Stimulated activated CD8-positive, alpha-beta memory T cell treated with anti-CD3 and anti-CD28 coated beads, Interleukin-15, amount 100 ng/mL, for 48 hours (primary cell): ENCODE data around the gene TP73.

Experiments used
- DNase-seq, 2 donors: peaks; one replicate each; pipeline ENCODE4 v3.0.0-alpha.2; 2020; ENCODE audit warnings: low read depth in 2 of 2

TP73 gene

DNA sequence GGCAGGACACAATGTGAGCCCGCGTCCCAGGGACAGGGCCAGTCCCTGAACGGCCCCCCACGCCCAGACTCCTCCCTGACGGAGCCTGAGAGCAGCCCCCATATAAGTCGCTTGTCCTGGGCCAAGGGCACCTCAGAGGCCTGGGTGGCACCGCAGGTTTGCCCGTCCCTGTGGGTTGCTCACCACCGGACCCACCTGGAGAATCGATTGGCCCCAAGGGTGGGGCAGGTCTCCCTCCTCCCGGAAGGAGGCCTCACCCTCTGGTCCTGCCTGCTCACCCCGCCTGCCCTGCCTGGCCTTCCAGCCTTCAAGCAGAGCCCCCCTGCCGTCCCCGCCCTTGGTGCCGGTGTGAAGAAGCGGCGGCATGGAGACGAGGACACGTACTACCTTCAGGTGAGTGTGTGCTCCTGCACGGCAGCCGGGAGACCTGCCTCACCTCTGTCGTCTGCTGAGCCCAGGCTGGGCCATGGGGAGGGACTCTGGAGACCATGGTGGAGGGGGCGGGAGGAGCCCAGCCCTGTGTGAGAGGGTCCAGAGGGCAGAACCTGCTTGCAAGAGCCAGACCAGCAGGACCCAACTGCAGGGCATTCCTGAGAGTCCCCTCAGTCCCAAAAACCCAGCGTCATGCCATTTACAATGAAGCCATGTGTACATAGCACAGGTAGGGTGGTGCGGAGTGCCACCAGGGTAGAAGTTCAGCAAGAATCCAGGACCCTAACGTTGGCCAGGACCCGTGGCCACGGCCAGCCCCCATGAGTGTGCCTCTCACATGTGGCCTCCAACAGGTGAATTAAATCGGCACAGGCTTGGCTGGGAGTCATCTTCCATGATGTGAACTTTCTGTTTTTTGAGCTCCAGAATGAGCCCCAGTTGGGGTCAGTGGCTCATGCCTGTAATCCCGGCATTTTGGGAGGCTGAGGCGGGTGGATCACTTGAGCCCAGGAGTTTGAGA lies 75.8 kb downstream of the TP73 start:
- no peak for DNase-seq

DNA sequence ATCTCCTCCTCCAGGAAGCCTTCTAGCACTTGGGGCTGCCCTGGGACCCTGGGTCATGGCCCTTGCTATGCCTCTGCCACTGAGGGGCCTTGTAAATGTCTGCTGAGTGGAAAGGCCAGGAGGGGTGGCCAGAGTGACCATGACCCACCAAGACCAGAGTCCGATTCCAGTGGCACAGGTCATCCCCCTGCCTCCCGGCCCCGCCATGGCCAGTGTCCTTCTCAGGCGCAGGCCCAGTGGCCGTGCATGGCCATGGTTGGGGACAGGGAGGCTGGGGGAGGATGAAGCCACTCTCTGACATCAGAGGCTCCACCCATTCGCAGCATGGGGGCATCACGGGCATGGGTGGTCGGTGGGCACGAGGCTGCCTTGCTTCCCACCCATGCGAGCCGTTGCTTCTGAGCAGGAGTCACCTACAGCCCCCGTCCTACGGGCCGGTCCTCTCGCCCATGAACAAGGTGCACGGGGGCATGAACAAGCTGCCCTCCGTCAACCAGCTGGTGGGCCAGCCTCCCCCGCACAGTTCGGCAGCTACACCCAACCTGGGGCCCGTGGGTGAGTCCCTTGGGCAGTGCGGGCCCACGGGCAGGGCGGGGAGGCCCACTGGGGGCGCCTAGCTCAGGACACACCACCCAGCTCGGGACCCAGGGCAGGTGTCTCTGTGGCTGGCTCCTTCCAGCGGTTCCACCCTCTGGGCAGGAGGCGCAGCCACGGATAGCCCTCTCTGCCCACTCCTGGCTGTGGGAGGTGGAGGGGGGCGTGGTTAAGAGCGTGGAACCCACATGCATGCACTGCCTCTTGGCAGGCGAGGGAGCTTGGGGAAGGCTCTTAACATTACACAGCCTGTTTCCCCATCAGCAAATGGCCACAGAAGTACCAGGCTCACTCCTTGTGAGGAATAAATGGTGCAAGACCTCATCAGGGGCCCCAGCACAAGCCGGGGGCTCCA lies 77.6 kb downstream of the TP73 start:
- no peak for DNase-seq

DNA sequence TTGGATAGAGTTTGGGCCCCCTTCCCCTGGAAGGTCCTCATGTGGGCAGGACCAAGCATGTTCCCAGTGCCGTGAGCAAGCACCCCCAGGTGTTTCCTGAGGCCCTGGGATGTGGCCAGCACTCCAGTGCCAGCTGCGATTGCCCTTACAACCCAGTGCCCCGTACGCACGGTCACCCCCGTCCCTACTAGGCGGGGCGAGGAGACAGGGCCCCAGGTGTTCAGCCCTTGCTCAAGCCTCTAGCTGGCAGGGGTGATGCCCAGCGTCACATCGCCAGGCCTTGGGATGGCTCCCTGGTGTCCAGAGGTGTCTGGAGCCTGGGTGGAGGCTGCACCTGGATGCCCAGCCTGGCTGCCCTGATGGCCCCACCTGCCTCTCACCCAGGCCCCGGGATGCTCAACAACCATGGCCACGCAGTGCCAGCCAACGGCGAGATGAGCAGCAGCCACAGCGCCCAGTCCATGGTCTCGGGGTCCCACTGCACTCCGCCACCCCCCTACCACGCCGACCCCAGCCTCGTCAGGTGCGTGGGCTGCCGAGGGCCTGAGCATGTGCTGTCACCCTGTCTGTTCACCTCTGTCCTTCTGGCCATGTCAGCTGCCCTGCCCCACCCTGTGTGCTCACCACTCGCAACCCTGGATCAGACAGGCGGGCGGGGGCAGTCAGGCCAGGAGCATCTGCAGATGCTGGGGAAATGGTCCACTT lies 78.4 kb downstream of the TP73 start:
- no peak for DNase-seq

DNA sequence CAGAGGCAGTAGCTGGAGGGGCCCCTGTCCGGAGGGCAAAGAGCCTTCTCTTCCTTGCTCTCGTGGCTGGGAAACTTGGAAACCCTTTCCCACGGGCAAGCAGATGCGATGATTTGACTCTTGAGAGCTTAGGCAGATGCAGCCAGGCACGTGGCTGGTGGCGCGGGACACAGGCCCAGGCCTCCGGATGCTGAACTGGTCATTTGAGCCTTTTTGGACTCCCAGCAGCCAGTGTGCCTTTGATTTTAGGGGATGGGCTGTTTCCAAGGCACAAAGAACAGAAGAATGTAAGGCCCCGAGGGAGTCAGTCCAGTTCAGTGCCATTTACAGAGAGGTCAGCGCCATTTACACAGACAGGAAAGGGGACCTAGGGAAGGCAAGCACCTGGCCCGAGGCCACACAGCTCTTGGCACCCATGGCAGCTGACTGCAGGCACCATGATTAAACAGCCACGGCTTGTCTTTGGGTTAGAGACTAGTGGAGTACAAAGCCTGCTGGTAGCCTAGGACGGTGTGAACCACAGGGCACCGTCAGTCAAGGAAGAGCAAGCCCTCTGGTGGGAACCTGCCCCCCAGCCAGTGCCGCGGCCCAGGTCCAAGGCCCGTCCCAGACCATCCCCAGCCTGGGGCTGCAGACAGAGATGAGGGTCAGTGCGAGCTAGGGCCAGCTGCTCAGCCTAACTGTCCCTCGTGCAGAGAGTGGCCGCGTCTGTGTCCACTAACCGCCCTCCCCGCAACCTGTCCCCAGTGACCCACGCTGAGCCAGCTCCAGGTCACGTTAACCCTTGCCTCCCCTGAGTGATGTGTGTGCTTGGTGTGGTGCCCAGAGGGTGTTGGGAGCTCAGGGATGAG lies 79.5 kb downstream of the TP73 start:
- no peak for DNase-seq

DNA sequence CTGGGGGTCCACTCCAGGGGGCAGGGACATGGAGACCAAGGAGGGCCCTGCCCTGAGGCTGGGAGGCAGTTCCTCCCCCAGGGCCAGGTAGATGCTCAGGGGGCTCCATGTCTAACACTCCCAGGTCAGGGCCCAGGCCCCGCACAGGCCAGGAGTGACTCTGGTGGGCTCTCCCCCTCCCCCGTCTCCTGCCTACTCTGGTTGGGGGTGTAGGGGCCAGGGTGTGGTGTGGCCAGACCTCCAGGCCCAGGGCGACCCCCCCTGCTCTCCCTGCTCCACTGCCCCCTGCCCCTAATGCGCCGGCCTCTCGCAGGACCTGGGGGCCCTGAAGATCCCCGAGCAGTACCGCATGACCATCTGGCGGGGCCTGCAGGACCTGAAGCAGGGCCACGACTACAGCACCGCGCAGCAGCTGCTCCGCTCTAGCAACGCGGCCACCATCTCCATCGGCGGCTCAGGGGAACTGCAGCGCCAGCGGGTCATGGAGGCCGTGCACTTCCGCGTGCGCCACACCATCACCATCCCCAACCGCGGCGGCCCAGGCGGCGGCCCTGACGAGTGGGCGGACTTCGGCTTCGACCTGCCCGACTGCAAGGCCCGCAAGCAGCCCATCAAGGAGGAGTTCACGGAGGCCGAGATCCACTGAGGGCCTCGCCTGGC lies 80.2 kb downstream of the TP73 start:
- no peak for DNase-seq

DNA sequence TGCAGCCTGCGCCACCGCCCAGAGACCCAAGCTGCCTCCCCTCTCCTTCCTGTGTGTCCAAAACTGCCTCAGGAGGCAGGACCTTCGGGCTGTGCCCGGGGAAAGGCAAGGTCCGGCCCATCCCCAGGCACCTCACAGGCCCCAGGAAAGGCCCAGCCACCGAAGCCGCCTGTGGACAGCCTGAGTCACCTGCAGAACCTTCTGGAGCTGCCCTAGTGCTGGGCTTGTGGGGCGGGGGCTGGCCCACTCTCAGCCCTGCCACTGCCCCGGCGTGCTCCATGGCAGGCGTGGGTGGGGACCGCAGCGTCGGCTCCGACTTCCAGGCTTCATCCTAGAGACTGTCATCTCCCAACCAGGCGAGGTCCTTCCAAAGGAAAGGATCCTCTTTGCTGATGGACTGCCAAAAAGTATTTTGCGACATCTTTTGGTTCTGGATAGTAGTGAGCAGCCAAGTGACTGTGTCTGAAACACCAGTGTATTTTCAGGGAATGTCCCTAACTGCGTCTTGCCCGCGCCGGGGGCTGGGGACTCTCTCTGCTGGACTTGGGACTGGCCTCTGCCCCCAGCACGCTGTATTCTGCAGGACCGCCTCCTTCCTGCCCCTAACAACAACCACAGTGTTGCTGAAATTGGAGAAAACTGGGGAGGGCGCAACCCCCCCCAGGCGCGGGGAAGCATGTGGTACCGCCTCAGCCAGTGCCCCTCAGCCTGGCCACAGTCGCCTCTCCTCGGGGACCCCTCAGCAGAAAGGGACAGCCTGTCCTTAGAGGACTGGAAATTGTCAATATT lies 81.0 kb downstream of the TP73 start:
- no peak for DNase-seq

DNA sequence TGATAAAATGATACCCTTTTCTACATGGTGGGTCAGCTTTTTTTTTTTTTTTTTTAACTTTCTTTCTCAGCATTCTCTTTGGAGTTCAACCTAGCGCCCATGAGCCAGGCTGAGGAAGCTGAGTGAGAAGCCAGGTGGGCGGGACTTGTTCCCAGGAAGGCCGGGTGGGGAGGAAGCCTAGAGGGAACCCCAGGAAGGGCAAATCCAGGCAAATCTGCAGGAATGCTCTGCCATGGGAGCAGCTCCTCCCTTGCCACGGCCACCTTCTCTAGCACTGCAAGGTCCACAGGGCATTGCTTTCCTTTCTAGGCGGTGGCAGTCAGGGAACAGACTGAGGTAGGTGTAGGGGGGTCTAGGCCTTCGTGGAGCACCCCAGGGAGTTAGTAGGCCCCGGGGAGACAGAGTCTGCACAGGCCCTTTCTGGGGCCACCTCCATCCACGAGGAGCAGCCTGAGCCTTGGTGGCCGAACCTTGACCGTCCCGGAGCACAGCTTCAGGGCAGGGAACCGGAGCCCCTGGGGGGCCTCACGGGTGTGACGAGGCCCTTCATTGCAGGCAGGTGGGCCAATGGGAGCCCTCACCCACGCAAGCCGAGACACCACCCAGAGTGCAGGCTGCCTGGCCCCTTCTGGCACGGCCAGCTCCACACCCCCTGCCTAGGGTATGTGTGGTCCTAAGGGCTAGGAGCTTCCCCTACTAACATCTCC lies 81.7 kb downstream of the TP73 start:
- no peak for DNase-seq

DNA sequence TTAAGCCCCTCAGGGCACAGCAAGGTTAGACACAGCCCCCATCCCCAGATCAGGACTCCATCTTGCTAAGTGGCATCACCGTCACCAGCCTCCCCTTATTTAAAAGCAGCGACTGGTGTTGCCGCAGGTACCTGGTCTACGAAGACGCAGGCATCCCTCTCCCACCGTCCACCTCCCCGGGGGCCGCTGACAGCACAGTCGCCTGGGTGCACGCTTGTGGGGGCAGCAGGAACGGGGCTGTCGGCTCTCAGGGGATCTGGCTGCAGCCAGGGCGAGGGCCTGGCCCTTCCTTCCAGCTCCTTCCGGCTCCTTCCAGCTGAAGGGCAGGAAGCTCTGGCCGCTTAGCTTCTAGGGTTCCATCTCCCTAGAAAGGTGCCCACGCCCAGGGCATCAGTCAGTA lies 82.3 kb downstream of the TP73 start:
- no peak for DNase-seq

DNA sequence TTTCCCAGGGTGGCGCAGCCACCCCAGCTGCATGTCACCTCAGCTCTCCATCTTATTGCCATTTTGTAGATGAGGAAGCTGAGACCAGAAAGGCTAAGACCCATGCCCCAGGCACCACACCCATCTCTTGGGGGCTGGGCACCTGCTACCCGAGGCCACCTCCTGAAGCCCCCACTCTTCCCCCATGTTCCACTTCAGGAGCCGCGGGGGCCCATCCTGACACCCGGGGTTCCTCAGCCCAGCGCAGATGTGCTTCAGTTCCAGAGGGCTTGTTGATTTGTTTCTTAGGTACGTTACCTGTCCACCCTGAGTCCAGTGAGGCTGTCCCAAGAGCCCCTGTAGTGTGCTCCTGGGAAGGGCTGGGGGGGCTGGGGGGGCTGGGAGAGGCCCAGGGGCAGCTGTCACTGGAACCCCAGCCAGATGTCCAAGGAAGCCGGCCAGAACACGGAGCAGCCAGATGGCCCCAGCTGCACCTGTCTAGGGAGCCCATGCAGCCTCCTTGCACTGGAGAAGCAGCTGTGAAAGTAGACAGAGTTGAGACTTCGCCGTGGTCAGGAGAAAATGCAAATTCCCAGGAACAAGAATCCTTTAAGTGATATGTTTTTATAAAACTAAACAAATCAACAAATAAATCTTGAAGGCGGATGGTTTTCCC lies 82.8 kb downstream of the TP73 start:
- DNase-seq = no peak

DNA sequence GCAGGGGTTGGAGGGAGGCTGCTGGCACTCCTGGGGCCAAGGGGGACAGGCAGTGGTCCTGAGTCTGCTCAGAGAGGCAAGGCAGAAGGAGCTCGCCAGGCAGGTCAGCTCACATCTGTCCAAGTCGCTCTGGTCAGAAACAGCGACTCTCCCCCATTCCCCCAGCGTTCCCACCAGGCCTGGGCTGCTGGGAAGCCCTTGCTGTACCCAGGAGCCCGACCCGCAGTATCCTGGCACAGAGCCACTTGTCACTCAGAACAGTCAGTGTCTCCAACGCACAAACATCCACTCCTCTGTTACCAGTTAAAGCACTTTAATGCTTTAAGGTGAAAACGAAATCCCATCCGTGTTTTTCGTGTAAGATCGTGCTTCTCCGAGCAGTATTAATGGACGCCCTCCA lies 83.4 kb downstream of the TP73 start:
- DNase-seq = no peak

DNA sequence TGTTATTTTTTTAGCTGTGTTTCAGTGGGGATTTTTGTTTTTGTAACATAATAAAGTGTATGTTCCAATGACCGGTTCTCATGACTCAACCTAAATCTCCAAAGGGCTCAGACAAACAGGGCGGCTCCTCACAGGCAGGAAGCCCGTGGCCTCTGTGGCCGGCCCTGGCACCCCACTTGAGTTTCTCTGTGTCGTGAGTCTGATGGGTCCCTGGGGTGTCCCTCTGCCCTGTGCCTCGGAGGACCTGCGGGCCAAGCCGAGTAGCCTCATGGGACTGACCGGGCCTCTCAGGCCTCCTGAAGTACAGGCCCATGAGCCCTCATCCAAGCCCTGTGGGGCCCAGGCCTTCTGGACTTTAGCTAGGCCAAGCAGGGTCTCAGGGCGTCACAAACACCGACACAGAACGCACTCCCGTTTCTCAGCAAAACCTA lies 83.8 kb downstream of the TP73 start:
- no peak for DNase-seq

DNA sequence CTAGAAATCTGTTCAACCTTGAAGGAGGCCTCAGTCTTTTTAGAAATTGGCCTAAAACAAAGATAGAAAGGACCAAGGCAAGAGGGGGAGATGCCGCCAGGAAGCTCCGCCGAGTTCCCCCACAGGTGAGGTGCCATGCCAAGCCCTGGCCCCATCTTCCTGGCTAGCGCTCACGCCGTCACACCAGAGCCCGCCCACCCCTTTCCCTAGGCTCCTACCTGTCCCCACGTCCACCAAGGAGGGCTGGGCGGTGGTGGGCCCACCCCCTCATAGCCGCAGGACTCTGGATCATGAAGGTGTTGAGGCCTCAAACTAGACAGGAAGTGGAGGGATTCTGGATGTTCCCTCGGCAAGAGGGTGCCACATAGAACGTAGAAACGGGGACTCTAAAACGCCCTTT lies 84.4 kb downstream of the TP73 start:
- no peak for DNase-seq

DNA sequence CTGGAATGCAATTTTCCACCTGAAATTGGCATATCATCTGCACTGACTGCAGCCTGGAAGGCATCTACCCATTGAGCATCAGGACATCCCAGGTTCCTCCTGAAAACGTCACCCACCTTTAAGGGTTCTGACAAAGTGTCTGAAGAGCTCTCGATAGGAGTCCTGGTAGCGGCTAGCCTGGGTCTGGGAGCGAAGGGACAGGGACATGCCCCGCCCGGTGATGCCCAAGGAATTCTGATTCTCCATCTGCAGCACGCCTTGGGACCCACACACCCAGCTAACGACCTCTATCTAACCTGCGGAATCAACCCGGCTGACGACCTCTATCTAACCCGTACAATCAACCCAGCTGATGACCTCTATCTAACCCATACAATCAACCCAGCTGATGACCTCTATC lies 86.6 kb downstream of the TP73 start:
- no peak for DNase-seq

DNA sequence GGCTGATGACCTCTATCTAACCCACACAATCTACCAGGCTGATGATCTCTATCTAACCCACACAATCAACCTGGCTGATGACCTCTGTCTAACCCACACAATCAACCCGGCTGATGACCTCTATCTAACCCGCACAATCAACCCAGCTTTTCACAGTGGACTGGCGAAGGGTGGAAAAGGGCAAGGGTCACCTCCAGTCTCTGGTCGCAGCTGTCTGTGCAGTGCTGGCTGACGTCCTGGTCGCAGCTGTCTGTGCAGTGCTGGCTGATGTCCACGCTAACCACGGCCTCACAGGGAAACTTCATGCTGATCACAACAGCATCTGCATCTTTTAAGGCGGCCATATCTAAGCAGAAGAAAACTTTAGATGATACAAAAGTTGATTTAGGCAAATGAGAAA lies 87.7 kb downstream of the TP73 start:
- DNase-seq = no peak

DNA sequence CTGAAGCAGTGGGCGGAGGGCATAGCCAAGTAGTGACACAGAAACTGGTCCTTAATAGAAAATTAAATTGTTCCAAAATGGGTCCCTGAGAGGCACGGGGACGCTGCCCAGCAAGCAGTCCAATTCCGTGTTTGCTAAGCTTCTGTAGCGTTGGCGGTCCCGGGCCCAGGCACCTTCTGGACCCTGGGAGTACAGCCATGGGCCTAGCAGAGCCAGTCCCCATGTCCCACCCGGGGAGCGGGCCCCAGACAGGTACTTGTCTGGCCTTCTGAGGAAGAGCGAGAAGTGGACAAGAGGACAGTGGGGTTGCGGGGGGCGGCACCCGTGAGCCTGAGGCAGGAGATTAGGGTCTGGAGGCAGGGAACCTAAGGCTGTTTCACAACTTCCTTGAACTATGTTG lies 88.4 kb downstream of the TP73 start:
- no peak for DNase-seq

DNA sequence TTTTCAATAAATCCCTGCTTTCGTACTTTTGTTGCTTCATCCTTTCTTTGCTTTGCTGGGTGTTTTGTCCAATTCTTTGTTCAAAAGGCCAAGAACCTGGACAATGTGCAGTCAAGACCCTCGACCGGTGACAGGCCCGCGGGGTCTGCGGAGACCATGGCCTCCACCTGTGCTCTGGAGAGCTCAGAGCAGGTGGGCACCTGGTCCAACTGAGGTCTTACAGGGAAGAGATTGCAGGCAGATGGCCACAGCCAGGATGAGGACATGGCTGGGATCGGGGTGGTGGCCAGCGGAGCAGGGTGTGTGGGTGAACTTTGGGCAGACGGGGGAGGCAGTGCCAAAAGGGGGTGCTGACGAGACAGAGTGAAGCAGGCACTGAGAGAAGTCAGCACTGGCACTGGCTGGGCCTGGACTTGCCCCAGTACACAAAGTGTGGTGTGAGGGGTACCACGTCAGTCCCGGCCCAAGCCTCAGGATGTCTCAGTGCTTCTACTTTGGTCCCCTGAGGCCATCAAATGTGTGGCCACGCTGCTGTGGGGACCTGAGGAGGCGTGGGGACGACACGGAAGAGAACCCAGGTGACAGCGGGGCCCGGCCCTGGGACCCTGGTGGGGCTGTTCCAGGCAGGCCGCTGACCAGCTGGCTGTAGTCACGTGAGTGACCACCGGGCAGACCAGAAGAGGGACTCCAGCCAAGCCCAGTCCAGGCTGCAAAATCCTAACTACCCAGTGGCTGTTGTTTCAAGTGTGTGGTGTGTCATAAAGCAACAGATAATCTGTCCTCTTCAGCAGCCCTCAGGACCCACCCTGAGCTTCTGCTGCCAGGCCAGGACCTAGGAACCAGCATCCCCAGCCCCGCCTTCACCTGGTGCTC lies 89.5 kb downstream of the TP73 start:
- DNase-seq = no peak

DNA sequence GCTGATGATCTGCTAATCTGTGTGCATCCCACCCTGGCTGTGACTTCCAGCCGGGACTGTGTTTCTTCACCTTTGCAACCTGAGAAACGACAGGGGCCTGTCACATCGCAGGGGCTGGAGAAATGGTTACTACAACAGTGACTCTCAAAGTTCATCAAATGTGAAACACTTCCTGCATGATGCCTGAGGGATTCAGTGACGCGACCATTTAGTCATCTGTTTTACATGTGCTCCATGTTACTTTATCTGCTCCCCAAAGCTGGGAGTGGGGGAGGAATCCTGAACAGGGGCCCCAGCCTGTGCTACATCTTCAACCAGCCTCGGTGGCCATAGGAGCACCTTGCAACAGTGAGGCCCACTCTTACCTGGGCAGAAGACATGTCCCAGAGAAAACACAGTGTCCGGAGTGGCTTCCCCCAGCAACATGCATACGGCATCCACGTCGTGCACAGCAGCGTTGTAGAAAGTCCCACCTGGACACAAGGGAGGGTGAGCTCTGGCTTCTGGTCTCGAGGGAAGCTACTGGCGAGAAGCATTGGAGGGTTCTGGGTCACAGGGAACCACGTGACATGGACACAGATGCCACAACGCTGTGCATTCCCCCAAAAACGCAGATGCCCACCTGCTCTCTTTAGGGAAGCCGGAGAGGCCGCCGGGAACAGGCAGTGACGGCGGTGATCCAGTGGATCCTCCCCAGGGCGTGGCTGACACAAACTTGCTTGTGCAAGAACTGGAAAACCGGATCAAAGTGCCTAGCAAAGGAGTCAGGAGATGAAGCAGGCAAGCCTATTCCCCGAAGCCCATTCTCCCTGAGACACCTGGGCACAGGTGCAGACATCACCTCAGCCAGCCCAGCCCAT lies 90.4 kb downstream of the TP73 start:
- DNase-seq = no peak
